HL-60 (cell line): ENCODE data around the gene CACNA1C.

Source experiments
- CTCF ChIP-seq: IDR thresholded peaks from one replicate; pipeline ENCODE4 v1.5.1; 2011; ENCODE audit warnings: low read length, control low read depth, inconsistent platforms; ENCODE audit not compliant: insufficient read depth
- REST ChIP-seq: IDR thresholded peaks from 2 replicates; pipeline ENCODE4 v1.6.1; 2012; ENCODE audit warnings: low read depth; ENCODE audit not compliant: insufficient replicate concordance

DNA sequence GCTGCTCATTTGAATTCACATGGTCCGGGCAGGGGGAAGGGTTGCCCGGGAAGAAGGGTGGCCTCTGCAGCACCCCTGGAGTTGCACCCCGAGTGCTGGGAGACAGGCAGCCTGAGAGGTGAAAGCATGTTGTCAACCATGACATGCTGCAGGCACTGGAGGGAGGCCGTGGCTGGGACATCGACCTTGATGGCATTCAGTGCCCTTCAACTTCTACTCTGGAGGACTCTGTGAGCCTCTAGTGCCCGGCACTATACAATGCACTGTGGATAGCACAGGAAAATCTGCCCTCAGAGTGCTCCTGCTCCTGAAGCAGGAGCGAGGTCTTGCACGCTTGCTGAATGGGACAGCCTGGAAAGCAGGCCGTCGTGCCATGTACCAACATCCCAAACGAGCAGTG, 382.7 kb downstream of the CACNA1C start:
- TF ChIP-seq CTCF (no peak), REST (no peak)
